Skeletal muscle tissue (tissue), 4 donors: ENCODE results near the gene IQCE. TPM values are rescaled to one million over a fixed set of nuclear protein-coding genes. Genes with fewer than 3 reads are reported as not detected.
"Not testable (repeated sequence)": the region's sequence is repeated elsewhere in the genome, so short reads cannot be mapped to it uniquely, and the experiment has no call there.

Experiments
- H3K27ac ChIP-seq: one replicate; pipeline ENCODE4 v1.7.0; 2013; ENCODE audit warnings: mild to moderate bottlenecking, low read depth, low read length, inconsistent platforms
- H3K27me3 ChIP-seq, 3 donors: one replicate each; pipeline ENCODE4 v1.7.0; 2013; ENCODE audit warnings: low read length in 3 of 3; ENCODE audit not compliant: control insufficient read depth in 3 of 3, insufficient read depth in 3 of 3
- H3K36me3 ChIP-seq, 3 donors: one replicate each; pipeline ENCODE4 v1.7.0; 2013; ENCODE audit warnings: low read length in 3 of 3; ENCODE audit not compliant: control insufficient read depth in 3 of 3, insufficient read depth in 3 of 3
- H3K4me1 ChIP-seq, 3 donors: one replicate each; pipeline ENCODE4 v1.7.0; 2013; ENCODE audit warnings: low read length in 3 of 3, mild to moderate bottlenecking in 3 of 3; ENCODE audit not compliant: control insufficient read depth in 3 of 3, insufficient read depth in 3 of 3
- H3K4me3 ChIP-seq, 3 donors: one replicate each; pipeline ENCODE4 v1.7.0; 2013; ENCODE audit warnings: low read length in 3 of 3
- H3K9ac ChIP-seq, 3 donors: one replicate each; pipeline ENCODE4 v1.7.0; 2013; ENCODE audit warnings: low read length in 3 of 3, mild to moderate bottlenecking in 3 of 3, moderate library complexity in 2 of 3, low read depth in 1 of 3
- H3K9me3 ChIP-seq, 3 donors: one replicate each; pipeline ENCODE4 v1.7.0; 2013; ENCODE audit warnings: low read length in 3 of 3; ENCODE audit not compliant: control insufficient read depth in 3 of 3
- total RNA-seq: library from RNA; depleted of rRNA; stranded (reverse); fragments of >200 nt; gene quantifications from one replicate; pipeline ENCODE4 v1.2.3, GENCODE V29; 2014
- donor health status: Osteomylitis.

IQCE gene
- total RNA-seq, 1 donor from 2014 or later = 2.1 TPM

GRCh38 chr7:2589941-2590340 is 31.2 kb downstream of the IQCE start:
- not testable (repeated sequence) for H3K27ac ChIP-seq, H3K9ac ChIP-seq, H3K27me3 ChIP-seq, H3K4me1 ChIP-seq, H3K9me3 ChIP-seq, H3K4me3 ChIP-seq
- H3K36me3 ChIP-seq = peaks cover 26 to 29% (median 28%) of the 10 kb centered on the region in 3 donors

- Histone ChIP-seq H3K4me3 (no peak overlapping the region), H3K36me3 (peaks cover 23 to 29% (median 24%) of the 10 kb centered on the region in 3 donors), H3K27me3 (no peaks in the 10 kb centered on the region), H3K9me3 (no peaks in the 10 kb centered on the region), H3K27ac (no peak overlapping the region), H3K9ac (no peak overlapping the region), H3K4me1 (no peaks in the 10 kb centered on the region)
These were observed 33.6 kb downstream of the IQCE start for GRCh38 chr7:2592375-2592865.

GRCh38 chr7:2593036-2593727 is 34.4 kb downstream of the IQCE start:
- Histone ChIP-seq H3K27ac (no peak overlapping the region), H3K9me3 (no peaks in the 10 kb centered on the region), H3K36me3 (peaks cover 23 to 28% (median 24%) of the 10 kb centered on the region in 3 donors), H3K4me3 (no peak overlapping the region), H3K9ac (no peak overlapping the region), H3K27me3 (no peaks in the 10 kb centered on the region), H3K4me1 (no peaks in the 10 kb centered on the region)

GRCh38 chr7:2594599-2594998 is 35.8 kb downstream of the IQCE start:
- Histone ChIP-seq H3K27ac (no peak overlapping the region), H3K4me3 (no peak overlapping the region), H3K9ac (no peak overlapping the region), H3K36me3 (peaks cover 26 to 36% (median 26%) of the 10 kb centered on the region in 3 donors), H3K4me1 (no peaks in the 10 kb centered on the region), H3K27me3 (no peaks in the 10 kb centered on the region), H3K9me3 (no peaks in the 10 kb centered on the region)

- Histone ChIP-seq H3K27me3 (no peaks in the 10 kb centered on the region), H3K9ac (no peak overlapping the region), H3K4me1 (no peaks in the 10 kb centered on the region), H3K36me3 (peaks cover 26 to 34% (median 29%) of the 10 kb centered on the region in 3 donors), H3K27ac (no peak overlapping the region), H3K9me3 (no peaks in the 10 kb centered on the region), H3K4me3 (no peak overlapping the region)
These were observed 36.6 kb downstream of the IQCE start for GRCh38 chr7:2595258-2595860.

- Histone ChIP-seq H3K27me3 (no peaks in the 10 kb centered on the region), H3K4me3 (no peak overlapping the region), H3K27ac (no peak overlapping the region), H3K4me1 (no peaks in the 10 kb centered on the region), H3K36me3 (peaks cover 28 to 39% (median 29%) of the 10 kb centered on the region in 3 donors), H3K9ac (no peak overlapping the region), H3K9me3 (no peaks in the 10 kb centered on the region)
These were observed 37.9 kb downstream of the IQCE start for GRCh38 chr7:2596464-2597272.

GRCh38 chr7:2597273-2597640 is 38.5 kb downstream of the IQCE start:
- no peaks in the 10 kb centered on the region for H3K9me3 ChIP-seq
- no peak overlapping the region for H3K9ac ChIP-seq
- H3K36me3 ChIP-seq = peaks cover 26 to 35% (median 28%) of the 10 kb centered on the region in 3 donors
- H3K4me1 ChIP-seq = no peaks in the 10 kb centered on the region
- no peaks in the 10 kb centered on the region for H3K27me3 ChIP-seq
- H3K27ac ChIP-seq = no peak overlapping the region
- no peak overlapping the region for H3K4me3 ChIP-seq

GRCh38 chr7:2598154-2598823 is 39.5 kb downstream of the IQCE start:
- no peak overlapping the region for H3K4me3 ChIP-seq
- H3K36me3 ChIP-seq = peaks cover 16 to 28% (median 23%) of the 10 kb centered on the region in 3 donors

GRCh38 chr7:2601065-2601464 is 42.3 kb downstream of the IQCE start:
- H3K27me3 ChIP-seq = no peaks in the 10 kb centered on the region
- H3K4me3 ChIP-seq = no peak overlapping the region
- no peak overlapping the region for H3K27ac ChIP-seq
- peaks cover 1 to 6% (median 5%) of the 10 kb centered on the region in 3 donors for H3K4me1 ChIP-seq
- H3K36me3 ChIP-seq = peaks cover 9 to 24% (median 15%) of the 10 kb centered on the region in 3 donors
- H3K9ac ChIP-seq = no peak overlapping the region
- H3K9me3 ChIP-seq = no peaks in the 10 kb centered on the region

More at GRCh38 chr7:2598154-2598823, 39.5 kb downstream of the IQCE start:
- Histone ChIP-seq H3K9me3 (no peaks in the 10 kb centered on the region), H3K27me3 (no peaks in the 10 kb centered on the region), H3K4me1 (no peaks in the 10 kb centered on the region), H3K27ac (no peak overlapping the region), H3K9ac (no peak overlapping the region)
